SU-DHL-6 (cell line): Measurements from ENCODE around the gene KIAA0040.

Experiments
- H2AFZ ChIP-seq: fragments of 200-600 bp; sonication (generic); 2 replicates; pipeline ENCODE4 v1.6.1; 2014; ENCODE audit warnings: low read depth, mild to moderate bottlenecking, moderate library complexity, mixed read lengths, antibody characterized with exemption, low read length; ENCODE audit not compliant: severe bottlenecking
- H3F3A ChIP-seq: fragments of 200-600 bp; shearing (Covaris generic); 2 replicates; pipeline ENCODE4 v1.6.0; 2016; ENCODE audit warnings: antibody characterized with exemption, mild to moderate bottlenecking; ENCODE audit not compliant: insufficient read depth
- H3K27ac ChIP-seq: fragments of 200-600 bp; sonication (generic); 2 replicates; pipeline ENCODE4 v1.5.1; 2016; ENCODE audit warnings: low read depth, mild to moderate bottlenecking, low read length, moderate library complexity, mixed read lengths
- H3K27me3 ChIP-seq: fragments of 200-600 bp; sonication (generic), shearing (Covaris generic); 2 replicates; pipeline ENCODE4 v1.6.0; 2014; ENCODE audit warnings: mild to moderate bottlenecking, low read length
- H3K36me3 ChIP-seq: fragments of 200-600 bp; sonication (generic); 2 replicates; pipeline ENCODE4 v1.6.1; 2014; ENCODE audit warnings: mild to moderate bottlenecking, low read length, mixed read lengths
- H3K4me2 ChIP-seq: fragments of 300-600, 200-600 bp; shearing (Covaris generic), sonication (generic); 2 replicates; pipeline ENCODE4 v1.6.0; 2014; ENCODE audit warnings: low read length, low read depth, mild to moderate bottlenecking; ENCODE audit not compliant: poor library complexity, severe bottlenecking
- H3K4me3 ChIP-seq: fragments of 200-600 bp; sonication (generic); 2 replicates; pipeline ENCODE4 v1.5.1; 2014; ENCODE audit warnings: antibody characterized with exemption, low read length, mild to moderate bottlenecking, mixed read lengths; ENCODE audit not compliant: insufficient read depth, poor library complexity, severe bottlenecking
- H3K79me2 ChIP-seq: fragments of 200-600 bp; sonication (generic); 2 replicates; pipeline ENCODE4 v1.6.1; 2014; ENCODE audit warnings: mild to moderate bottlenecking, low read length, moderate library complexity; ENCODE audit not compliant: insufficient read depth
- H3K9ac ChIP-seq: fragments of 200-600 bp; sonication (generic); 2 replicates; pipeline ENCODE4 v1.7.0; 2014; ENCODE audit warnings: mild to moderate bottlenecking, low read length
- H3K9me2 ChIP-seq: fragments of 200-600 bp; sonication (generic); replicated peaks from 2 replicates; pipeline ENCODE4 v1.6.1; 2014; ENCODE audit warnings: low read length; ENCODE audit not compliant: insufficient read depth
- H3K9me3 ChIP-seq: fragments of 200-600 bp; sonication (generic); 2 replicates; pipeline ENCODE4 v1.6.1; 2014; ENCODE audit warnings: low read length, mixed read lengths; ENCODE audit not compliant: insufficient read depth
- H4K20me1 ChIP-seq: fragments of 200-600 bp; sonication (generic); 2 replicates; pipeline ENCODE4 v1.6.1; 2014; ENCODE audit warnings: low read depth, mild to moderate bottlenecking, antibody characterized with exemption, low read length, moderate library complexity, mixed read lengths
- CTCF ChIP-seq: fragments of 200-600 bp; sonication (generic); IDR thresholded peaks from one replicate; pipeline ENCODE4 v1.5.1; 2017; ENCODE audit warnings: antibody characterized with exemption, mild to moderate bottlenecking, low read length, moderate library complexity; ENCODE audit not compliant: insufficient read depth, poor library complexity, severe bottlenecking
- EZH2phosphoT487 ChIP-seq: fragments of 200-600 bp; sonication (generic), shearing (Covaris generic); conservative IDR thresholded peaks from 2 replicates; pipeline ENCODE4 v1.6.1; 2018; ENCODE audit warnings: mild to moderate bottlenecking, antibody characterized with exemption, low read length, moderate library complexity, mixed read lengths

KIAA0040 gene

GRCh38 chr1:175171036-175171913 is 21.3 kb downstream of the KIAA0040 start:
- Histone ChIP-seq H3K27me3 (no peaks in the 10 kb centered on the region), H4K20me1 (no peaks in the 10 kb centered on the region), H3K9me3 (no peaks in the 10 kb centered on the region), H3K79me2 (no peaks in the 10 kb centered on the region), H3K4me2 (no peak overlapping the region), H3K36me3 (peaks cover 4% of the 10 kb centered on the region), H3K4me3 (no peak overlapping the region), H2AFZ (no peak overlapping the region), H3F3A (no peaks in the 10 kb centered on the region), H3K9me2 (no peaks in the 10 kb centered on the region), H3K9ac (no peak overlapping the region), H3K27ac (no peak overlapping the region)
- no peak for TF ChIP-seq EZH2phosphoT487
- TF ChIP-seq CTCF: no peak

- H3K36me3 ChIP-seq: 0 out of 2 replicates have a peak, but pooled peaks cover 6% of the 10 kb centered on the region
- H3F3A ChIP-seq: no peaks in the 10 kb centered on the region
- H3K79me2 ChIP-seq: no peaks in the 10 kb centered on the region
- H3K4me3 ChIP-seq: no peak overlapping the region
- no peak overlapping the region for H2AFZ ChIP-seq
- H3K9me3 ChIP-seq: no peaks in the 10 kb centered on the region
- no peaks in the 10 kb centered on the region for H3K9me2 ChIP-seq
- no peak overlapping the region for H3K9ac ChIP-seq
- H3K27me3 ChIP-seq: no peaks in the 10 kb centered on the region
- TF ChIP-seq EZH2phosphoT487: no peak
- no peak for TF ChIP-seq CTCF
- no peak overlapping the region for H3K27ac ChIP-seq
- no peaks in the 10 kb centered on the region for H4K20me1 ChIP-seq
- no peak overlapping the region for H3K4me2 ChIP-seq
These were observed 23.1 kb downstream of the KIAA0040 start for GRCh38 chr1:175169286-175170018.

GRCh38 chr1:175168782-175169181 is 23.8 kb downstream of the KIAA0040 start:
- no peak overlapping the region for H3K4me2 ChIP-seq
- H3F3A ChIP-seq: no peaks in the 10 kb centered on the region

More at GRCh38 chr1:175168782-175169181, 23.8 kb downstream of the KIAA0040 start:
- TF ChIP-seq EZH2phosphoT487 (no peak), CTCF (no peak)
- no peak overlapping the region for H3K27ac ChIP-seq
- 0 out of 2 replicates have a peak, but pooled peaks cover 6% of the 10 kb centered on the region for H3K36me3 ChIP-seq
- H2AFZ ChIP-seq: no peak overlapping the region
- no peaks in the 10 kb centered on the region for H3K9me3 ChIP-seq
- no peak overlapping the region for H3K9ac ChIP-seq
- no peaks in the 10 kb centered on the region for H3K9me2 ChIP-seq
- no peaks in the 10 kb centered on the region for H4K20me1 ChIP-seq
- H3K27me3 ChIP-seq: no peaks in the 10 kb centered on the region
- no peaks in the 10 kb centered on the region for H3K79me2 ChIP-seq
- no peak overlapping the region for H3K4me3 ChIP-seq
